ENCODE data around the gene CDC42BPG.
A peak's percentile ranks its signal among the peaks of the same experiment; 100 is the strongest.
"Not testable (repeated sequence)": the region's sequence is repeated elsewhere in the genome, so short reads cannot be mapped to it uniquely, and the experiment has no call there.

The CDC42BPG gene

GRCh38 chr11:64848826-64849597 is 4.6 kb upstream of the CDC42BPG start:
- DNase-seq, result no peak

GRCh38 chr11:64848214-64848825 is 3.9 kb upstream of the CDC42BPG start:
- DNase-seq, result no peak

- DNase-seq, result peak; percentile 67
Measured at GRCh38 chr11:64846998-64847666, 2.7 kb upstream of the CDC42BPG start.

GRCh38 chr11:64845776-64846129 is 1.3 kb upstream of the CDC42BPG start:
- DNase-seq, result not testable (repeated sequence)

- DNase-seq, result no peak
Measured at GRCh38 chr11:64845129-64845775, 799 bp upstream of the CDC42BPG start.

GRCh38 chr11:64843686-64844329 is 645 bp downstream of the CDC42BPG start:
- no peak for DNase-seq

- DNase-seq, result no peak
Measured at GRCh38 chr11:64842851-64843685, 1.4 kb downstream of the CDC42BPG start.

- no peak for DNase-seq
Measured at GRCh38 chr11:64842366-64842759, 2.1 kb downstream of the CDC42BPG start.

GRCh38 chr11:64841592-64842365 is 2.7 kb downstream of the CDC42BPG start:
- no peak for DNase-seq

- no peak for DNase-seq
Measured at GRCh38 chr11:64839887-64840782, 4.3 kb downstream of the CDC42BPG start.

- DNase-seq, result no peak
Measured at GRCh38 chr11:64839335-64839734, 5.1 kb downstream of the CDC42BPG start.

- no peak for DNase-seq
Measured at GRCh38 chr11:64838600-64839334, 5.7 kb downstream of the CDC42BPG start.

GRCh38 chr11:64837887-64838351 is 6.5 kb downstream of the CDC42BPG start:
- DNase-seq, result no peak

GRCh38 chr11:64836448-64837072 is 7.9 kb downstream of the CDC42BPG start:
- no peak for DNase-seq

GRCh38 chr11:64835616-64836447 is 8.6 kb downstream of the CDC42BPG start:
- DNase-seq, result no peak

GRCh38 chr11:64834723-64835615 is 9.5 kb downstream of the CDC42BPG start:
- no peak for DNase-seq

Measured in amniotic stem cell (primary cell).